HCT116 (cell line): ENCODE results near the gene BCAN. TPM values are rescaled to one million over a fixed set of nuclear protein-coding genes. Genes with fewer than 3 reads are reported as not detected.

Experiments
- ATAC-seq: fragments of 200-7000 bp; cut with Tn5 transposase; 2 replicates; pipeline ENCODE4 v1.9.1; 2020; ENCODE audit warnings: mild to moderate bottlenecking, moderate library complexity
- BruUV-seq: library from RNA; stranded (reverse); fragments of 400-500 nt; replicated peaks from 2 replicates; lab custom pipeline; 2021; lab: Mats Ljungman, UMichigan
- CTCF ChIA-PET: fragments of 300-600 bp; sonication (Branson Sonifier 250); formaldehyde crosslinking; loops from one replicate; lab custom pipeline; 2021; ENCODE audit warnings: antibody characterized with exemption; lab: Charles Lee
- POLR2A ChIA-PET: fragments of 300-600, 350-600 bp; sonication (Branson Sonifier 250); formaldehyde crosslinking; loops from one replicate; lab custom pipeline; 2021; ENCODE audit warnings: antibody characterized with exemption; lab: Charles Lee
- RAD21 ChIA-PET, 2 experiments: fragments of 300-600 bp; sonication (Branson Sonifier 250); formaldehyde crosslinking; loops; one replicate each; lab custom pipeline; 2023; ENCODE audit warnings: low total read pairs in 2 of 2; ENCODE audit not compliant: uncharacterized antibody in 2 of 2, unreplicated experiment in 2 of 2, low non-redundant PET in 1 of 2; lab: Charles Lee
- DNase-seq: peaks from one replicate; pipeline ENCODE4 v3.0.0-alpha.2; 2010; ENCODE audit warnings: low read depth, low spot score
- H2AFZ ChIP-seq: fragments of 200-600 bp; shearing (Covaris generic), sonication (generic); 2 replicates; pipeline ENCODE4 v1.6.1; 2017; ENCODE audit warnings: low read depth, mixed run types, mixed read lengths, antibody characterized with exemption, low read length; ENCODE audit not compliant: poor library complexity, severe bottlenecking
- H3K27ac ChIP-seq: 2 replicates; pipeline ENCODE4 v1.5.1; 2012; ENCODE audit warnings: low read depth, low read length
- H3K27me3 ChIP-seq: fragments of 200-600 bp; sonication (generic); 2 replicates; pipeline ENCODE4 v1.6.1; 2016; ENCODE audit warnings: mixed run types, low read length, mixed read lengths; ENCODE audit not compliant: insufficient read depth
- H3K36me3 ChIP-seq, 2 experiments: fragments of 200-500 bp in 1 of 2; fragments of 200-600 bp in 1 of 2; sonication (Bioruptor generic) in 1 of 2; sonication (generic) in 1 of 2; 2 replicates each; pipeline versions ENCODE4 v1.5.1 to v1.6.1; 2014 to 2016; ENCODE audit warnings: low read length in 2 of 2, inconsistent platforms in 1 of 2, mixed read lengths in 1 of 2, mixed run types in 1 of 2; ENCODE audit not compliant: insufficient read depth in 2 of 2, control insufficient read depth in 1 of 2
- H3K4me1 ChIP-seq, 2 experiments: fragments of 200-600 bp in 1 of 2; sonication (generic) in 1 of 2; 2 replicates each; pipeline versions ENCODE4 v1.5.1 to v1.6.1; 2012 to 2017; ENCODE audit warnings: low read length in 2 of 2, inconsistent platforms in 1 of 2, mild to moderate bottlenecking in 1 of 2, mixed read lengths in 1 of 2, mixed run types in 1 of 2, moderate library complexity in 1 of 2; ENCODE audit not compliant: insufficient read depth in 2 of 2, control insufficient read depth in 1 of 2
- H3K4me2 ChIP-seq: fragments of 200-600 bp; sonication (generic); 2 replicates; pipeline ENCODE4 v1.6.1; 2017; ENCODE audit warnings: mixed run types, low read length, mixed read lengths
- H3K4me3 ChIP-seq, 2 experiments: fragments of 200-600 bp in 1 of 2; sonication (generic) in 1 of 2; replicated peaks in 1 of 2; 2 replicates each; pipeline ENCODE4 v1.5.1; 2011 to 2016; ENCODE audit warnings: low read length in 2 of 2, control low read depth in 1 of 2, low read depth in 1 of 2, mild to moderate bottlenecking in 1 of 2, mixed read lengths in 1 of 2, mixed run types in 1 of 2
- H3K79me2 ChIP-seq: fragments of 200-600 bp; sonication (generic); 2 replicates; pipeline ENCODE4 v1.6.1; 2017; ENCODE audit warnings: mild to moderate bottlenecking, mixed run types, low read length, moderate library complexity, mixed read lengths; ENCODE audit not compliant: insufficient read depth
- H3K9ac ChIP-seq: fragments of 200-600 bp; sonication (generic); 2 replicates; pipeline ENCODE4 v1.6.1; 2016; ENCODE audit warnings: low read length, mixed read lengths
- H3K9me2 ChIP-seq: fragments of 200-600 bp; sonication (generic), shearing (Covaris generic); 2 replicates; pipeline ENCODE4 v1.6.1; 2017; ENCODE audit warnings: mixed run types, mild to moderate bottlenecking, moderate library complexity; ENCODE audit not compliant: insufficient read depth
- H3K9me3 ChIP-seq, 2 experiments: fragments of 200-500 bp in 1 of 2; fragments of 200-600 bp in 1 of 2; sonication (Bioruptor generic) in 1 of 2; sonication (generic) in 1 of 2; 2 replicates each; pipeline ENCODE4 v1.6.1; 2014 to 2017; ENCODE audit warnings: low read length in 2 of 2, mixed read lengths in 2 of 2, inconsistent platforms in 1 of 2, low read depth in 1 of 2, mild to moderate bottlenecking in 1 of 2, mixed run types in 1 of 2, moderate library complexity in 1 of 2; ENCODE audit not compliant: control insufficient read depth in 1 of 2, insufficient read depth in 1 of 2
- H4K20me1 ChIP-seq: fragments of 200-600 bp; sonication (generic), shearing (Covaris generic); 2 replicates; pipeline ENCODE4 v1.6.1; 2017; ENCODE audit warnings: mixed run types, mild to moderate bottlenecking, moderate library complexity; ENCODE audit not compliant: insufficient read depth
- CBX3 ChIP-seq: IDR thresholded peaks from 2 replicates; pipeline ENCODE4 v1.6.1; 2012; ENCODE audit warnings: low read depth
- CEBPB ChIP-seq: IDR thresholded peaks from 2 replicates; pipeline ENCODE4 v1.6.1; 2012; ENCODE audit warnings: low read depth
- CTCF ChIP-seq, 3 experiments: fragments of 200-600 bp in 1 of 3; sonication (generic) in 1 of 3; IDR thresholded peaks in 2 of 3; conservative IDR thresholded peaks in 1 of 3; 2 replicates each; pipeline ENCODE4 v1.5.1; 2012 to 2017; ENCODE audit warnings: low read depth in 2 of 3, low read length in 2 of 3, antibody characterized with exemption in 1 of 3, borderline replicate concordance in 1 of 3, control low read depth in 1 of 3, mild to moderate bottlenecking in 1 of 3, mixed read lengths in 1 of 3, mixed run types in 1 of 3, moderate library complexity in 1 of 3; ENCODE audit not compliant: insufficient read depth in 1 of 3
- EZH2 ChIP-seq: fragments of 200-600 bp; sonication (generic); IDR thresholded peaks from 2 replicates; pipeline ENCODE4 v1.6.1; 2017; ENCODE audit warnings: antibody characterized with exemption, mixed run types
- EZH2phosphoT487 ChIP-seq: fragments of 200-600 bp; IDR thresholded peaks from 2 replicates; pipeline ENCODE4 v1.6.1; 2018; ENCODE audit warnings: antibody characterized with exemption, borderline replicate concordance
- MAX ChIP-seq: IDR thresholded peaks from 2 replicates; pipeline ENCODE4 v1.6.1; 2012
- POLR2AphosphoS5 ChIP-seq: IDR thresholded peaks from 2 replicates; pipeline ENCODE4 v1.6.1; 2011; ENCODE audit warnings: mild to moderate bottlenecking, low read depth, low read length, moderate library complexity
- RAD21 ChIP-seq: IDR thresholded peaks from 2 replicates; pipeline ENCODE4 v1.6.1; 2012; ENCODE audit warnings: low read depth, mild to moderate bottlenecking
- SP1 ChIP-seq: IDR thresholded peaks from 2 replicates; pipeline ENCODE4 v1.6.1; 2012; ENCODE audit warnings: low read depth
- TCF7L2 ChIP-seq: IDR thresholded peaks from 2 replicates; pipeline ENCODE4 v1.7.0; 2011; ENCODE audit warnings: borderline replicate concordance, inconsistent platforms; ENCODE audit not compliant: insufficient read depth, insufficient read length; ENCODE audit errors: extremely low read depth
- YY1 ChIP-seq: IDR thresholded peaks from 2 replicates; pipeline ENCODE4 v1.6.1; 2011; ENCODE audit warnings: low read length, low read depth, moderate library complexity, mild to moderate bottlenecking; ENCODE audit not compliant: insufficient replicate concordance; ENCODE audit errors: extremely low read depth
- ZFX ChIP-seq: fragments of 450-650 bp; IDR thresholded peaks from 2 replicates; pipeline ENCODE4 v1.6.1; 2017
- intact Hi-C: fragments of 100-400 bp; cut with micrococcal nuclease; formaldehyde crosslinking; loops from 2 replicates; pipeline ENCODE4 v1.10.0; 2022
- total RNA-seq: library from RNA; stranded (reverse); gene quantifications from one replicate; pipeline ENCODE4 v1.2.1, GENCODE V29; 2021; ENCODE audit not compliant: unreplicated experiment
- TF ChIP-seq, protein P1 (sequence below): IDR thresholded peaks from 2 replicates; pipeline ENCODE4 v1.6.1; 2011; ENCODE audit warnings: mild to moderate bottlenecking, low read length, moderate library complexity; ENCODE audit not compliant: insufficient replicate concordance; ENCODE audit errors: extremely low read depth

Gene BCAN
- total RNA-seq, 1 experiment from 2014 or later, result not detected

- POLR2A ChIA-PET, result interaction anchor here (0.9 to 6.4 kb wide), 9 partner anchors 9 to 80 kb away, joined by 3 to 87 read pairs (median 10); partner anchors contain the start of genes ISG20L2 and METTL25B
- Histone ChIP-seq H3K27ac (peak overlapping the region; percentile 89), H3K9me2 (no peaks in the 10 kb centered on the region), H3K36me3 (peaks cover 0 to 2% of the 10 kb centered on the region in 2 experiments; a peak in 1 of 4 replicates), H2AFZ (no peak overlapping the region), H3K4me3 (peak overlapping the region; percentile 62 to 63), H3K9ac (peak overlapping the region; percentile 80), H3K27me3 (no peaks in the 10 kb centered on the region), H3K4me1 (peaks cover 79 to 89% of the 10 kb centered on the region in 2 experiments), H3K9me3 (no peaks in the 10 kb centered on the region), H3K79me2 (peaks cover 24% of the 10 kb centered on the region), H4K20me1 (no peaks in the 10 kb centered on the region), H3K4me2 (peak overlapping the region; percentile 85)
- BruUV-seq, result no TSS peak
- no peak for DNase-seq
- peak; percentile 20 for ATAC-seq
- intact Hi-C loops, result loop anchor here (1.0 kb wide), 1 partner anchor 18 kb away; no protein-coding TSS in a partner anchor
- no peak for TF ChIP-seq MAX
- TF ChIP-seq, protein P1, sequence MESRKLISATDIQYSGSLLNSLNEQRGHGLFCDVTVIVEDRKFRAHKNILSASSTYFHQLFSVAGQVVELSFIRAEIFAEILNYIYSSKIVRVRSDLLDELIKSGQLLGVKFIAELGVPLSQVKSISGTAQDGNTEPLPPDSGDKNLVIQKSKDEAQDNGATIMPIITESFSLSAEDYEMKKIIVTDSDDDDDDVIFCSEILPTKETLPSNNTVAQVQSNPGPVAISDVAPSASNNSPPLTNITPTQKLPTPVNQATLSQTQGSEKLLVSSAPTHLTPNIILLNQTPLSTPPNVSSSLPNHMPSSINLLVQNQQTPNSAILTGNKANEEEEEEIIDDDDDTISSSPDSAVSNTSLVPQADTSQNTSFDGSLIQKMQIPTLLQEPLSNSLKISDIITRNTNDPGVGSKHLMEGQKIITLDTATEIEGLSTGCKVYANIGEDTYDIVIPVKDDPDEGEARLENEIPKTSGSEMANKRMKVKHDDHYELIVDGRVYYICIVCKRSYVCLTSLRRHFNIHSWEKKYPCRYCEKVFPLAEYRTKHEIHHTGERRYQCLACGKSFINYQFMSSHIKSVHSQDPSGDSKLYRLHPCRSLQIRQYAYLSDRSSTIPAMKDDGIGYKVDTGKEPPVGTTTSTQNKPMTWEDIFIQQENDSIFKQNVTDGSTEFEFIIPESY, result no peak
- TF ChIP-seq TCF7L2, result peak; percentile 7
- TF ChIP-seq CEBPB, result no peak
- no peak for TF ChIP-seq CTCF (IDR thresholded peaks at IDR 0.05 in 2 of 3, conservative IDR thresholded peaks at IDR 0.05 in 1 of 3; ENCODE audit: borderline replicate concordance in 1 of 3, insufficient read depth in 1 of 3, low read depth in 2 of 3, low read length in 2 of 3)
- no peak for TF ChIP-seq CBX3
- no peak for TF ChIP-seq POLR2AphosphoS5
- TF ChIP-seq ZFX, result peak; percentile 31; the same call in 1 of the 2 replicates
- TF ChIP-seq EZH2, result no peak
- TF ChIP-seq RAD21, result no peak
- TF ChIP-seq EZH2phosphoT487, result no peak
- no peak for TF ChIP-seq YY1
- TF ChIP-seq SP1, result no peak
- RAD21 ChIA-PET, result interaction anchor here (0.7 to 3.5 kb wide), 8 partner anchors 14 to 30 kb away, joined by 3 to 45 read pairs (median 11); no protein-coding TSS in a partner anchor
- CTCF ChIA-PET, result interaction anchor here (0.6 to 14.7 kb wide), 18 partner anchors 9 to 153 kb away, joined by 3 to 310 read pairs (median 7); partner anchors contain the start of genes ISG20L2, METTL25B, NES and NTRK1
Measured at GRCh38 chr1:156706657-156707416, 64.9 kb downstream of the BCAN start.
